ENCODE data around the gene IFNA16.
"Not testable (repeated sequence)": the region's sequence is repeated elsewhere in the genome, so short reads cannot be mapped to it uniquely, and the experiment has no call there.

The IFNA16 gene

GRCh38 chr9:21194867-21195776 is 22.0 kb downstream of the IFNA16 start:
- DNase-seq (ENCODE audit: low read depth in 2 of 2): peak; percentile 4 to 10

DNA sequence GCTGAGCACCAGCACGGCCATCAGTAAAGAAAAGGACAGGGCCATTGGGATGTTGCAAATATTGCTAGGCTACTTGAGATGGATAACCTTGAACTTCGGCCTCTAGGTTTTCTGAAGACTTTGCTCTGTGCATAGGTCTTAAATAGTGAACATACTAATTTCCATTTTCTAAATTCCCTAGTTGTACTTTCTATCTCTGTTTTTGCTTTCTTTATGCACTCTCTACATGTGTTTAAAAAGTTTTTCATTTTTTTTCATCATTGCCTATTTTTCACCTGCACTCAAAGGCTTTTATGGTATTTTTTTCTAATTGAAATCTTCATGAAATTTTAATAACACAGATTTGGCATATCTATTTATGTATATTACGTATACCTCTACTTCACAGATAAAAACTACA is 29.6 kb downstream of the IFNA16 start, which contains the start of gene IFNA4:
Gene IFNA4, minus strand, starts transcription at position 101 of the 400 bp plus-strand sequence. Its CDS starts 56 bp downstream, at position 45.
- DNase-seq (ENCODE audit: low read depth in 2 of 2): not testable (repeated sequence)

DNA sequence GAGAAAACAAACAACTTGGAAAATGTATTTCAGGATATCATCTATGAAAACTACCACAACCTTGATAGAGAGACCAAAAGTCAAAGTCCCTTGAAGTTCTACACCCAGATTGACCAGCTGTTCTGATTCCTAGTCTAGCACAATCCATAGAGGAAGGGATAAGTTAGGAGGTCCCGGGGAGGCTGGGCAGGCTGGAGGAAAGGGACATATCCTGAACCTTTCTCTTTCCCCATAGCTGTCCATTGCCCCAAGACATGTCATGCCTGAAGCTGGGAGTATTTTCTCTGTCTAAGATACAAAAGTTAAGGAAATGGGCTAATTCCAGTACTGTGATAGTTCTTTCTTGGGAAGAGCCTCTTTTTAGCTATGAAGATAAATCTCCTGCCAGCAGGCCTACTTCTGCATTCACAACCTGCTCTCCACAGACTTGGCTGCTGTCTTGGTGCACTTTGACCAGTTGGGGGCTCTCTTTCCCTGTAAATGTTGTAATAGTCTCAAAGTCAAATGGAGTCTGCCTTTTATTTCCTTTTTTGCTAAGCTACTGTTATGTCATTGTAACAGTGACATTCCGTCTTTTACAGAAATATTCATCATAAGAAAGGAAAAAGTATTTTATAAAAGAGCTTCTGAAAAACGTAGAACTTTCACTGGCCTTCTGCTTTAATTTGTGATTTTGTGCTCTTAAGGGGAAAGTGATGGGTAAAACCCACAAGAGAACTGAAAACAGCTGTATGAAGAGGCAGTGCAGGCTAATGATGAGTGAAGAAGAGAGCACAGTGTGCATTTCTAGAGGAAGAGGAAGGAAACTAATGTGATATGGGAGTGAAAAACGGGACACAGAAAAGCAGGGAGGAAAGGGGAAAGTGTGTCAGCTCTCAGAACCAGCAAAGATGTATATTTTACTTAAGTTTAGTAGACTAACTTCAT is 34.0 kb downstream of the IFNA16 start:
- DNase-seq (ENCODE audit: low read depth in 2 of 2): not testable (repeated sequence)

- no peak for DNase-seq (ENCODE audit: low read depth in 2 of 2)
Measured at GRCh38 chr9:21174671-21175070, 42.4 kb downstream of the IFNA16 start.

- no peak for DNase-seq (ENCODE audit: low read depth in 2 of 2)
Measured at GRCh38 chr9:21172156-21172555, 45.0 kb downstream of the IFNA16 start.

DNA sequence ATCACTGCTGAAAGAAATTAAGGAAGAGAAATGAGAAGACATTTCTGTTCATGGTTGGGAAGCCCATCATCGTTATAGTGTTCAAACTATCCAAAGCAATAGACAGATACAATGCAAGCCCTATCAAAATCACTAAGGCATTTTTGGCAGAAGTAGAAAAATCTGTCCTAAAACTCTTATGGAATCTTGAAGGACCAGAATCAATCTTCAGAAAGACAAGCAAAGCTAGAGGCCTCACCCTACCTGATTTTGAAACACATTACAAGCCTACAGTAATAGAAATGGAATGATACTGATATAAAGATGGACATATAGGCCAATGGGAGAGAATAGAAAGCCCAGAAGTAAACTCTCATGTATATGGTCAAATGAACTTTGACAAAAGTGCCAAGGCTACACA is 45.8 kb downstream of the IFNA16 start:
- DNase-seq (ENCODE audit: low read depth in 2 of 2): no peak

DNA sequence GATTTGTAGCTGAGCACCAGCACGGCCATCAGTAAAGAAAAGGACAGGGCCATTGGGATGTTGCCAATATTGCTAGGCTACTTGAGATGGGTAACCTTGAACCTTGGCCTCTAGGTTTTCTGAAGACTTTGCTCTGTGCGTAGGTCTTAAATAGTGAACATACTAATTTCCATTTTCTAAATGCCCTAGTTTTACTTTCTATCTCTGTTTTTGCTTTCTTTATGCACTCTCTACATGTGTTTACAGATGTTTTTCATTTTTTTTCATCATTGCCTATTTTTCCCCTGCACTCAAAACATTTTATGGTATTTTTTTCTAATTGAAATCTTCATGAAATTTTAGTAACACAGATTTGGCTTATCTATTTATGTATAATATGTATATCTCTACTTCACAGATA is 50.6 kb downstream of the IFNA16 start, which contains the start of gene IFNA21:
Gene IFNA21, minus strand, starts transcription at position 101 of the 400 bp plus-strand sequence. Its CDS starts 48 bp downstream, at position 53.
- not testable (repeated sequence) for DNase-seq (ENCODE audit: low read depth in 2 of 2)
